ACC112 (cell line): Measurements from ENCODE around the gene MMEL1.
"Not testable (repeated sequence)": the region's sequence is repeated elsewhere in the genome, so short reads cannot be mapped to it uniquely, and the experiment has no call there.

Source experiments
- H2AFZ ChIP-seq: fragments of 200-600 bp; sonication (generic); one replicate; pipeline ENCODE4 v1.6.0; 2017; ENCODE audit warnings: antibody characterized with exemption, low read length; ENCODE audit not compliant: unreplicated experiment
- H3K27ac ChIP-seq: fragments of 200-600 bp; sonication (generic); 2 replicates; pipeline ENCODE4 v1.5.1; 2014; ENCODE audit warnings: low read depth, mild to moderate bottlenecking, antibody characterized with exemption, low read length, moderate library complexity
- H3K27me3 ChIP-seq: fragments of 200-600 bp; sonication (generic); 2 replicates; pipeline ENCODE4 v1.6.1; 2014; ENCODE audit warnings: mild to moderate bottlenecking, antibody characterized with exemption, low read length, moderate library complexity, mixed read lengths; ENCODE audit not compliant: insufficient read depth
- H3K36me3 ChIP-seq: fragments of 200-600 bp; sonication (generic); 2 replicates; pipeline ENCODE4 v1.6.1; 2016; ENCODE audit warnings: mild to moderate bottlenecking, antibody characterized with exemption, low read length, moderate library complexity, mixed read lengths; ENCODE audit not compliant: insufficient read depth
- H3K4me1 ChIP-seq: fragments of 200-600 bp; sonication (generic); one replicate; pipeline ENCODE4 v1.6.1; 2016; ENCODE audit warnings: low read length, mixed read lengths; ENCODE audit not compliant: insufficient read depth, unreplicated experiment, control insufficient read depth
- H3K4me3 ChIP-seq: fragments of 200-600 bp; sonication (generic); 2 replicates; pipeline ENCODE4 v1.5.1; 2014; ENCODE audit warnings: mild to moderate bottlenecking, low read depth, low read length
- H3K79me2 ChIP-seq: fragments of 200-600 bp; sonication (generic); one replicate; pipeline ENCODE4 v1.6.0; 2016; ENCODE audit warnings: low read length; ENCODE audit not compliant: control insufficient read depth, unreplicated experiment, insufficient read depth

The MMEL1 gene

DNA sequence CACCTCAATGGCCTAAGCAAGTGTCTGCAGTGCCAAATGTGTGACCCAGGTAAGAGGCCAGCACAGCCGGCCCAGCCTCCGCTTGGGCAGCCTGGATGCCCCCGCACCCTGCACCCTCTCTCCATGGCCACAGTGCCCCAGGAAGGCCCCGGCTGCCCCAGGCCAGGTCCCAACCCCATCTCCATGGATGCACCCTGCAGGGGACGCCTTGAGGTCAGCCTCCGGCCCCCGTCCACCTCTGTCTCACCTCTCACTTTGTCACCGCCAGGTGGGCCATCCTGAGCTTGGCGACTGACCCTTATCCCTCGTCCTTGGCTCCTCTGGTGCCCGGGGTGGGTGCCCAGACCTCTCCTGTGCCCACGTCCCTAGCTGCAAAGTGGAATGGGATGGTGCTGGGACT is 74.4 kb downstream of the MMEL1 start:
- Histone ChIP-seq H3K4me1 (peaks cover 9% of the 10 kb centered on the region), H2AFZ (no peak overlapping the region), H3K27ac (no peak overlapping the region), H3K27me3 (no peaks in the 10 kb centered on the region), H3K79me2 (no peaks in the 10 kb centered on the region), H3K4me3 (no peak overlapping the region), H3K36me3 (no peaks in the 10 kb centered on the region)

DNA sequence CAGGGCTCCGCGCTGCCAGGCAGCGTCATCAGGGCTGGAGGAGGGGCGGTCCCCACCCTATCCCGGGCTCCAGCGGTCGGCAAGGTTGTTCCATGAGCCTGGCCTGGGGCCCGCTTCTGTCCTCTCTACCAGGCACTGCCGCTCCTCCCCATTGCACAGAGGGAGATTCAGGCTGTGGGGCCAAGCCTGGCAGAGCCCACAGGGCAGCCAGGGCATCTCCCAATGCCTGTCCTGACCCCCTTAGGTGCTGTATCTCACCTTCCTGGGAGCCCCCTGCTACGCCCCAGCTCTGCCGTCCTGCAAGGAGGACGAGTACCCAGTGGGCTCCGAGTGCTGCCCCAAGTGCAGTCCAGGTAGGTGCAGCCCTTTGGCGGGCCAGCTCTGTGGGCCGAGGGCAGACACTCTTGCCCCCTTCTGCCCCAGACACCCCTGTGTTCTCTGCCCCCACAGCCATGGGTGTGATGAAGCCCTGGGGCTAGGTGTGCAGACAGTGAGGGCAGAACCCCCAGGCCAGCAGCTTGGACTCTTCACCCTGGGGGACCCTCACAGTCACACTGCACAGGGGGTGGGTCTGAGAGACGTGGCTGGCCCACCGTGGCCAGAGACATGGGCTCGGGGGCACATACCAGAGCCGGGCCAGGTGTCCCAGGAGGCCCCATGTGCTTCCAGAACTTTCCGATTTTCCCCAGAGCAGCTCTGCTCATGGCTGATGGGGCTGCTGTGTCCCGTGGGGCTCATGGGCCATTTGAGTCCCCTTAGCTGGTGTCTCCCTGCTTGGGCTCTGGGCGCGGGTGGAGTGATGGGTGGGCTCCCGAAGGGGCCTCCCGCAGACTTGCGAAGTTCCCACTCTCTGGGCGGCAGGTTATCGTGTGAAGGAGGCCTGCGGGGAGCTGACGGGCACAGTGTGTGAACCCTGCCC is 75.1 kb downstream of the MMEL1 start:
- H3K27ac ChIP-seq, result no peak overlapping the region
- no peaks in the 10 kb centered on the region for H3K27me3 ChIP-seq
- H3K36me3 ChIP-seq, result no peaks in the 10 kb centered on the region
- peak overlapping the region; percentile 82; the same call in 1 of the 2 replicates for H3K4me3 ChIP-seq
- H3K79me2 ChIP-seq, result no peaks in the 10 kb centered on the region
- no peak overlapping the region for H2AFZ ChIP-seq
- peaks cover 9% of the 10 kb centered on the region for H3K4me1 ChIP-seq

DNA sequence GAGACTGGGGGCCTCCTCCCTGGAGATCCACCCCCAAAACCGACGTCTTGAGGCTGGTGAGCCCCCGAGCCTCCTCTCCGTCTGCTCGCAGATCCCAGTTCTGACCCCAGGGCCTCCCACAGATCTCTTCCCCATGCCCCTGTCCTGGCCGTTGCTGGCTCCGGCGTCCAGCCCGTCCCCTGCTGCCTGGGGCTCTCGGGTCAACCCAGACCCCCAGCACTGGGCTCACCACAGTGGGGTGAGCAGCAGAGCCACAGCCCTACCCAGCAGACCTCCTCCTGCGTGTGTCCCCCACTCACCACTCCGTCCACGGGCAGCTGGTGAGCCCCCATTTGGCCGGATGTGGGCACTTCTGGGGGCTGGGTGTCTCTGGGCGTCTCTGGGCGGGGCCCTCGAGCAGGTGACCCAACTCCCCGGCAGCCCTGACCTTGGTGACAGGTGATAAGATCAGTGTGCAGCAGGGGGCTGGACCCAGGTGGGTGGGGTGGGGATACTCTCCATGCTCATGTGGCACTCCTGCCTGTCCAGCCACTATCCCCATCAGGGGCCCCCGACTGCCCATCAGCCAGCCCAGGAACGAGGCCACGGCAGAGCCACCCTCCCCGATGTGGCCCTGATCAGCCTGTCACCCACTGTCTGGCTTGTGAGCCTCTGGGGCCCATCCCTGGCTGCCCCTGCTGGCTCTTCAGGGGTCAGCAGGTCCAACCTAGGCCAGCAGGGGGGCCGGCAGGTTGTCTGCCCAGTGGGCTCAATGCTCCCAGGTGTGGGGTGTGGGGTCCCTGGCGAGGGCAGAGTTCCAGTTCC is 75.9 kb downstream of the MMEL1 start:
- Histone ChIP-seq H3K4me3 (peak overlapping the region; percentile 82), H2AFZ (peak overlapping the region; percentile 84), H3K4me1 (peaks cover 9% of the 10 kb centered on the region), H3K36me3 (no peaks in the 10 kb centered on the region), H3K79me2 (no peaks in the 10 kb centered on the region), H3K27ac (peak overlapping the region; percentile 54; the same call in 1 of the 2 replicates), H3K27me3 (no peaks in the 10 kb centered on the region)

DNA sequence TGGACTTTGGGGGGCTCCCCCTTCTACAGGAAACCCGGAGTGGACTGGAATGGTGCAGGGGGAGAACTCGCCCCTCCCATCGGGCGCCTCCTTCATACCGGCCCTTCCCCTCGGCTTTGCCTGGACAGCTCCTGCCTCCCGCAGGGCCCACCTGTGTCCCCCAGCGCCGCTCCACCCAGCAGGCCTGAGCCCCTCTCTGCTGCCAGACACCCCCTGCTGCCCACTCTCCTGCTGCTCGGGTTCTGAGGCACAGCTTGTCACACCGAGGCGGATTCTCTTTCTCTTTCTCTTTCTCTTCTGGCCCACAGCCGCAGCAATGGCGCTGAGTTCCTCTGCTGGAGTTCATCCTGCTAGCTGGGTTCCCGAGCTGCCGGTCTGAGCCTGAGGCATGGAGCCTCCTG is 76.5 kb downstream of the MMEL1 start, which contains the start of gene TNFRSF14:
TSS of gene TNFRSF14 (plus strand) at position 95 of the 401 bp plus-strand sequence. CDS start at position 389, 294 bp downstream.
- Histone ChIP-seq H3K4me3 (peak within 1 kb of the TSS; percentile 82), H3K79me2 (no peaks in the 10 kb centered on the region), H2AFZ (peak within 1 kb of the TSS; percentile 84), H3K36me3 (no peaks in the 10 kb centered on the region), H3K4me1 (peaks cover 9% of the 10 kb centered on the region), H3K27me3 (no peaks in the 10 kb centered on the region), H3K27ac (peak within 1 kb of the TSS; percentile 54; the same call in 1 of the 2 replicates)

DNA sequence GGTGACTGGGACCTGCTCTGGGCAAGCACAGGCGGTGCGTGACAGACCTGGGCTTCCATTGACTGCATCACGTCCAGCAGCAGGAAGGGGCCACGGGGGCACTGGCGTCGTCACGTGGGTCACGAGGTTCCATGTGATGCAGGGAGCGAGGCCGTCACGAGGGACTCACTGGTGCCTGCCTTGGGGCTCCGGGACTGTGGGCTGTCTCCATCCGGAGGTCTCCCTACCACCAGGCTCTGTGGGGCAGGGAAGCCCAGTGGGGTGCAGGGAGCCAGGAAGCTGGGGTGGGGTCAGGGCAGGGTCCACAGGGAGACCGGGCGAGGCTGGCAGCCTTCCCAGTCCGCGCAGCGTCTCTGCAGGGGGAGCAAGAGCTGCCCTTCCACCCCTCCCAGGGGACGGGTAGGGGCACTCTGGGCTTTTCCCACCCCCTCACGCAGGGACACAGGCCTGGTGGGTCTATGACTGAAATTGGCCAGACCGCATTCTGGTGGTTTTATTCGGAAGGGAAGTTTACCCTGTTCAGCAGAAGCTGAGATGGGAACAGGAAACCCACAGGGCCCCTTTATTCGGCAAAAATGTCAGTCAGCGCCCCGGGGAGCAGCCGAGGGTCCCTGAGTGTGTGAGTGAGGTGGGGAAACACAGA is 77.1 kb downstream of the MMEL1 start:
- Histone ChIP-seq H3K27ac (peak overlapping the region; percentile 54; the same call in 1 of the 2 replicates), H3K27me3 (no peaks in the 10 kb centered on the region), H3K79me2 (no peaks in the 10 kb centered on the region), H3K4me1 (peaks cover 9% of the 10 kb centered on the region), H3K36me3 (no peaks in the 10 kb centered on the region), H2AFZ (peak overlapping the region; percentile 84), H3K4me3 (peak overlapping the region; percentile 82)

DNA sequence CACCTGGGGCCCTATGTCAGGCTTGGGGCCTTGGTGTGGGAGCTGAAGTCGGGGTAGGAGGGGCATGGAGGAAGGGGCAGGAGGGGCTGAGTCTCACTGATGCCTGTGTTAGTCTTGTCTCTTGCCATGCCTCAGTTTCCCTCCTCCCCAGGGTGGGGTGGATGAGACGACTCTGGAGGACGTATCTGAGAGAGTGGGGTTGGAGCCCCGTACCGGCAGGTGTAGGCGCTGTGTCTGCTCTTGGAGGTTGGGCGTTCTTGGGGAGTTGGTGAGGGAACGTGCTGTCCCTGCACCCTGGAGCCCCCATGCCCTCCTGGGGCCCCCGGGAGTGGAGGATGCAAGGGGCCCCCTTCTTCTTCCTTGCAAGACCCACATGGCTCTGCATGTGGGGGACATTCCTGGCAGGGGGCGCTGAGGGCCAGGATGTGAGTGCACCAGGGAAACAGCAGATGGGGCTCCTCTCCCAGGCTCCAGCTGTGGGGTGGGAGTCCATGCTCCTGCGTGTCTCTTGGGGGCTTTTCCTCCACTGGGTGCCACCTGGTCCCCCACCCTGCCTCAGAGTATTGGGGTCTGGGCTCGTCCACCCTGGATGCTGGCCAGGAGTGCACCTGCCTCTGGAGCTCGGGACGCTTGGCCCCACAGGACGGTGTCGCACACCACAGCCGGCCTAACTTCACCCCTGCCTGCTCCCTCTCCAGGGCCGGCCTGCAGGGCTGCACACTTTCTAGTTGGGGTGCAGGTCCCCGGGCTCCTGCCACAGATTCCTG is 78.0 kb downstream of the MMEL1 start:
- Histone ChIP-seq H3K27ac (no peak overlapping the region), H3K27me3 (no peaks in the 10 kb centered on the region), H3K4me3 (no peak overlapping the region), H3K4me1 (peaks cover 9% of the 10 kb centered on the region), H2AFZ (no peak overlapping the region), H3K36me3 (no peaks in the 10 kb centered on the region), H3K79me2 (no peaks in the 10 kb centered on the region)

DNA sequence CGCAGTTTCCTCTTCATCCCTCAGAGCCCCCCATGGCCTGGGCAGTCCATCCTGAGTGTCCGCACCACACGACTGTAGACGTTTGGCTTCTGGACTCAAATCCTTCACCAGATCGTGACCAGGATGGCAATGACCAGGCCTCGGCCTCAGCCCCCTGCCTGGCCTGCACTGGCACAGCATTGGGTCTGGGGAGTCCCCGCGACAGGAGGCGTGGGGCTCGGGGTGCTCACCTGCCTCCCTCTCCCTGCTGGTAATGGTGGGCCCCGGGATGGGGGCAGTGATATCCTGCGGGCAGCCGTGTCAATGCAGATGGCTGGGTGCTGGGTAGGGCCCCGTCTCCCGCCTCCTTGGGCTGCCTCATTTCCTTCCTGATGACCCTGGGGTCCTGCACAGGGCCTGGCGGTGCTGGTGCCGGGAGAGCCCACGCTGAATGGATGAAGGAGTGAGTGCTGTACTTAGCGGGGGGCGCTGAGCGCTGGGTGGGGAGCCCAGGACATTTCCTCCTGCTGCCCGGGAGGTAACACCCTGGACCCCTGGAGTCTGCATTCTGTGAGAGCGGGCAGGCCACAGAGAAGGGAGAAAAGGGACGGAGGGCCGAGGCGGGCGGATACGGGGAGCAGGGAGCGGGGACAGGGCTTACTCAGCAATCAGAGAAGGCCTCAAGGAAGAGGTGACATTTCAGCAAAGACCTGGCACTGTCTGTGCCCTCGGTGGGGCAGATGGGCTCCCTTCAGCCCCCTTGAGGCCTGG is 78.8 kb downstream of the MMEL1 start:
- H2AFZ ChIP-seq, result no peak overlapping the region
- H3K79me2 ChIP-seq, result no peaks in the 10 kb centered on the region
- H3K27ac ChIP-seq, result no peak overlapping the region
- no peak overlapping the region for H3K4me3 ChIP-seq
- no peaks in the 10 kb centered on the region for H3K36me3 ChIP-seq
- no peaks in the 10 kb centered on the region for H3K27me3 ChIP-seq
- H3K4me1 ChIP-seq, result peaks cover 10% of the 10 kb centered on the region

DNA sequence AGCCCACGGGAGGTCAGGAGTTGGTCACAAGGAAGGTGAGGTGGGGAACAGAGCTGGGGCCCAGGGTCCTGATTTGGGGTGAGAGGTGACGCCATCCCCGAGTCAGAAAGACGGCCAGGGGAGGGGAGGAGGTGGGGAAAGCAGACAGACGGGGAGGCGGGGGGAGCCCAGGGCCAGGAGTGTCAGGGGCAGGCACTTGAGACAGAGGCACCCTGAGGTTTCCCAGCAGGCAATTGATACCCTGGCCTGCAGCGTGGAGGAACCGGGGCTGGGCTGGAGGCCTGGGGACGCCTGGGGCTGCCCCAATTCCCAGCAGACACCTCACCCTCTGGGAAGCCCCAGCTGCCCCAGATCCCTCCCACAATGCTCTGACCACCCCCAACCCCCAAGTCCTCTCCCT is 79.7 kb downstream of the MMEL1 start:
- not testable (repeated sequence) for H3K27me3 ChIP-seq, H3K4me3 ChIP-seq, H2AFZ ChIP-seq, H3K36me3 ChIP-seq, H3K79me2 ChIP-seq, H3K27ac ChIP-seq
- H3K4me1 ChIP-seq, result peaks cover 18% of the 10 kb centered on the region

DNA sequence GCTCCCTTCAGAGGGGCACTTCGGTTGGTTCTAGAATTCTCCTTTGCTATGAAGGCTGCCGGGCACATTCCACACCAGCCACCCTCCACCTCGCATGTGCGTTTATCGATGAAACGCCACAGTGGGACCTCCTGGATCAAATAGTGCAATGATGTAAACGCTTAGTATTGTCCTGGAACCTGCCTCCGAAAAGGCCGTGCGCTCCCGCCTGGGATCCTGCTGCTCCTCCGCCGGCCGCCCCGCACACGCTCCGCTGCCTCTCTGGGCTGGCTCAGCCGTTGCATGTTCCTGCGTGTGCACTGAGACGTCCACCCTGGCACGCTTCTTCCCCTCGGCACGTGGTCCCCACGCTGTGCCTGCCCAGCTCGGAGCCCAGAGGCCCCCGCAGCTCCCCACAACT is 80.6 kb downstream of the MMEL1 start:
- Histone ChIP-seq H3K4me1 (peaks cover 23% of the 10 kb centered on the region), H3K36me3 (no peaks in the 10 kb centered on the region), H3K27me3 (no peaks in the 10 kb centered on the region), H2AFZ (no peak overlapping the region), H3K4me3 (no peak overlapping the region), H3K27ac (no peak overlapping the region), H3K79me2 (no peaks in the 10 kb centered on the region)
